Choroid plexus epithelial cell (primary cell): ENCODE data around the gene B4GALT1.
"Not testable (repeated sequence)": the region's sequence is repeated elsewhere in the genome, so short reads cannot be mapped to it uniquely, and the experiment has no call there.

Experiments
- DNase-seq: peaks from one replicate; pipeline ENCODE4 v3.0.0-alpha.2; 2010; ENCODE audit warnings: low read depth
- H3K4me3 ChIP-seq: 2 replicates; pipeline ENCODE4 v1.5.1; 2011; ENCODE audit warnings: low read depth, mild to moderate bottlenecking, control low read depth, low read length, moderate library complexity
- CTCF ChIP-seq: conservative IDR thresholded peaks from 2 replicates; pipeline ENCODE4 v1.5.1; 2011; ENCODE audit warnings: low read depth, mild to moderate bottlenecking, control low read depth, inconsistent platforms, low read length, moderate library complexity

Gene B4GALT1

DNA sequence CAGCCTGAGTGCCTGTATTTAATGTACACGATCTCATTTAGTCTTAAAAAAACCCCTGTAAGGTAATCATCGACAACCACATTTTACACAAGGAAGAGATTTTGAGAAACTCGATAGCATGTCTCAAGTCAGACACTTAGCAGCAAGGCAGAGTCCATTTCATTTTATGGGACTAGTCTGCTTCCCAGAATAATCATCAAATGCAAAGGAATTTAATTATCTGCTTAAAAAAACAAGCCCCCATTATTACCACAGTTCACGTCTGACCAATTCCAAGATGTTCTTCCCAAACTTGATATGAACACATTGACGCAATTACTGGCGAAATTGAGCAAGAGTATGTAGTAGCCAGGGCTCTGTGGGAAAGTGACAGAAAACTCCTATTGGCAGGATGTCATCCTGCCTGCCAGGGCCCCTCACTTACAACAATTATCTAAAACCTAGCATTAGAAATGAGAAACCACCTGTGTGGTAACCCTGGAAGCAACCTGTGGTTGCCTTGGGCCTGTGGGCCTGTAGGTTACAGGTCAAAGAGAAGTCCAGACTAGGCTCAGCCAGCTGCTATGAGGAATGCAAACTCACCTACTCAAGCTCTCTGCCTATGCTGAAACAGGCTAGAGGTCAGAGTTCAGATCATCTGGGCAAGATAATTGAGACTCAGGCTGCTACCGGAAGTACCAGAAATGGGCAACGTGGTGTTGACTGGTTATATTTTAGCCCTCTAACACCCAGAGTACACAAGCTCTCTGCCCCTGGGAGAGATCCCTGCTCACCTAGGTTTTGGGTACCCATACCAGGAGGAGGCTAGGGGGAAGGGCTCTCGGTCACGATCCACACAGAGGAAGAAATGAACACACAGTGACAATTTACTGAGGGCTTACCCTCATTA lies 1.6 kb downstream of the B4GALT1 start:
- H3K4me3 ChIP-seq: peak overlapping the region; percentile 92
- peak; percentile 88 for DNase-seq
- no peak for TF ChIP-seq CTCF

DNA sequence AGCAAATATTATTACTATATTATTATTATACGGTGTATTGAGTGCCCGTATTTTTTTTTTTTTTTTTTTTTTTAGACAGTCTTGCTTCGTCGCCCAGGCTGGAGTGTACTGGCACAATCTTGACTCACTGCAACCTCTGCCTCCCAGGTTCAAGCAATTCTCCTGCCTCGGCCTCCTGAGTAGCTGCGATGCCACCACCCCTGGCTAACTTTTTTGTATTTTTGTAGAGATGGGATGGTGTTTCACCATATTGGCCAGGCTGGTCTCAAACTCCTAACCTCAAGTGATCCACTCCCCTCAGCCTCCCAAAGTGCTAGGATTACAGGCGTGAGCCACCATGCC lies 2.2 kb downstream of the B4GALT1 start:
- H3K4me3 ChIP-seq: peak overlapping the region; percentile 92
- not testable (repeated sequence) for DNase-seq

GRCh38 chr9:33164138-33164809 lies 2.9 kb downstream of the B4GALT1 start:
- peak overlapping the region; percentile 92 for H3K4me3 ChIP-seq
- TF ChIP-seq CTCF: no peak
- DNase-seq: peak; percentile 35

DNA sequence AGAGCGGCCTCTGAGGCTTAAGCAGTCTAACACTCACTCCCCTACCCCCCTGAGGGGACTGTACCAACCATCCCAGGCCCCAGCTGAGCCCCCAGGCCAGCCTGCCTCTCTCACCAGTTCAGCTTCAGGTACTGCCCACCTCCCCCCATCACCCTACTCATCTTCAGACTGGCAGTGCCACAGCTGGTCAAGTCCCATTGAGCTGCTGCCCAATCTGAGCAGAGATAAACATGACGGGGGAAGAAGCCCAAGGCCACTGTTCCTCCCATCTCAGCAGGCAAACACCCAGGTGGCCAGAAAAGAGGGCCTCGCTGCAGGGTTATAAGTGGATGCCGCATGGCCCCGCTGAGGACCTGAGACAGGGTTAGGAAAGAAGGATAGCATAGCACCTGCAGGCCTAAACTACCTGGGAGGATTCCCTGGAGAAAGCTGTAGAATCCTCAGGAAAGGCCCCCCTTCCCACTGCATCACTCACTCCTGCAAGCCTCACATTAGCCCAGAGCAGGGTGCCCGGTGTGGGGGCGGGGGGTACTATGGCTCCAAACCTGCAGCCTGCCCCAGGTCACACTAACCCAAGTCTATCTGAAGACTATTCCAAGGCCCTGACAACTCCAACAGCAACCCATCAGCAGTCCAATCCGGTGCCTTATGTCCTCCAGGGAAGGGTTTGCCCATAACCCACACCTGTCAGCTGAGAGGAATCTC lies 3.6 kb downstream of the B4GALT1 start:
- H3K4me3 ChIP-seq: no peak overlapping the region
- no peak for DNase-seq
- no peak for TF ChIP-seq CTCF

- TF ChIP-seq CTCF: no peak
- no peak overlapping the region for H3K4me3 ChIP-seq
- peak; percentile 85 for DNase-seq
Observed at GRCh38 chr9:33162721-33163311, 4.3 kb downstream of the B4GALT1 start.

DNA sequence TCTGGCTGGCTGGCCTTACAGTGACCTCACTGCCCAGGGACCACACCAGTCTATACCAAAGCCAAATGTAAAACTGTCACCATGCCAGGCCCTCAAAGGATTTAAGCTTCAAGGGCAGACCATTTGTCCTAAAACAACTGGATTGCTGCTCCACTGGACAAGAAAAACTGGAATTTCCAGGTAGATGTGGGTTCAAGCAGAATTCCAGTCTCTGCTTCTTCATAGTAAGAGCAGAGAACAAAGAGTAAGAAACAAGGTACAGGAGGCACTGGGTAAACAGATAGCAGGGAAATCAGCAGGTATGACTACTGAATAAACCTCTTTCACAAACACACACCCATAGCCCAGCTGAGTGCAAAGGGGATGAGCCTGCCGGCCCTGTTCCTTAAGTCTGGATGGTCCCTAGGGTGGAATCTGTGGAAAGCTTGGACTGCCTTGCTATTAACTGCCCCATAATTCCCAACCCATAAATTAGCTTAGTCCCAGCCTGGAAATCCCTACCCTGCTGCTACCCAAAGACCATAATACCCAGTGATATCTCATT lies 5.5 kb downstream of the B4GALT1 start:
- H3K4me3 ChIP-seq: no peak overlapping the region
- DNase-seq: no peak
- no peak for TF ChIP-seq CTCF

DNA sequence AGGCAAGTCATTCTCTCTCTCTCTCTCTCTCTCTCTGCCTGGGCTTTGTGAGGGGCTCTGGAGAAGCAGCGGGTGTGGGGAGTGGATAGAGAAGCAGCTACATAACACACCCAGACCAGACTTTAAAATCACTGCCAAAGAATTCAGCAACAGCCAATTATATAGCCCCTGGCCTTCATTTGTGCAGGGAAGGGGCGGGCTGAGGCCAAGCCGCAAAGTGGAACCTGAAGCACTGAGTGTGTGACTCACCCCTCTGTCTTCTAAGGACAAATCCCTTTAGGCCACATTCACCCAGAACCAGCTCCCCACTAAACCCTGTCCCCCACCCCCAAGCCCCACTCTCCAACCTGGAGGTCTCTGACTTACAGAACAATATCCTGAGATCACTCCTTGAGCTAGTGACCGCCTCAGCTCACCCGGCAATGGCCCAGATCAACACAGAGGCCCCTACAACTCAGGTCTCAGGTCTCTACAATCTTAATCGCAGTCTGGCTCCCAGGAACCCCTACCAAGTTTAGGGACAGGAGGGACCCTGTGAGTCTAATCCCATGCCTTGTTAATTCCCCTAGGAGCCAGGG lies 6.0 kb downstream of the B4GALT1 start:
- no peak for TF ChIP-seq CTCF
- peak; percentile 97 for DNase-seq
- H3K4me3 ChIP-seq: no peak overlapping the region

DNA sequence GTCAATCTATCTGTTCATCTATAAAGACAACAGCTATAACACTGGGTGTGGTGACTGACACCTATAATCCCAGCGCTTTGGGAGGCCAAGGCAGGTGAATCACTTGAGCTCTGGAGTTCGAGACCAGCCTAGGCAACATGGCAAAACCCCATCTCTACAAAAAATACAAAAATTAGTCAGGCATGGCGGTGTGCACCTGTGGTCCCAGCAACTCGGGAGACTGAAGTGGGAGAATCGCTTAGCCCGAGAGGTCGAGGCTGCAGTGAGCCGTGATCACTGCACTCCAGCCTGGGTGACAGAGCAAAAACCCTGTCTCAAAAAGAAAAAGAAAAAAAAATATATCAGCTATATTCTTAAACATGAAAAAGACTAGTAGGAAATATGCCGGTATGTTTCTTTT lies 6.7 kb downstream of the B4GALT1 start:
- DNase-seq, H3K4me3 ChIP-seq: not testable (repeated sequence)
